Measurements from ENCODE around the gene LINGO1.
A peak's percentile ranks its signal among the peaks of the same experiment; 100 is the strongest.

Gene LINGO1

DNA sequence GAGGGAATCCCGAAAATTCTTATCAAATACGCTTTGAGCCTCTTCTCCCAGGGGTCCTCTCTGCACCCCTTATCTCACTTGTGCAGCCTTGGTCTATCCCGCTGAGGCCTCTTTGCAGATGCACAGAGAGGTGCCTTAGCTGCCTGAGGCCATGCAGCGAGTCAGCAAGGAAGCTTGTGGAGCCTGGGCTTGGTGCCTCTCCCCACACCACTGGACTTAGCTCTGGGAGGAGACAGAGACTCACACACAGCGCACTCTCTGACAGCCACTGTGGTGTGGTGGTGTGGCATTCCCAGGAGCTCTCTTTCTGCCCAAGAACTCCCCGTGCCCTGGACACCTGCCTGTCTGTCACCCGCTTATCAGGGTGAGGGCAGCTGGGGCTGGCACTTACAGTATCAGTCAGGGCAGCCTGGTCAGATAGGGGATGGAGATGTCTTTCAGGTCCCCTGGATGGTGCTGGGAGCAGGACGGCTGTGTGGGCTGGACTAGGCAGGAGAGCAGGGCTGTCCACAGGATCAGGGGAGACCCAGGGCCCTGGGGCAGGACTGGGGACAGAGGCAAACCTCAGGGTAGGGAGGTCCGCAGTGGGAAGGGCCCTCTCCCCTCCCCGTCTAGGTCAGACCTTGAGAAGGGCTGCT lies 10.2 kb upstream of the LINGO1 start:
- Histone ChIP-seq H3K4me1 (ENCODE audit: control insufficient read depth, insufficient read depth, low read length, poor library complexity, severe bottlenecking) (peaks cover 8% of the 10 kb centered on the region), H3K9me3 (ENCODE audit: control insufficient read depth, low read length) (no peaks in the 10 kb centered on the region), H3K36me3 (ENCODE audit: control insufficient read depth, insufficient read depth, low read length) (no peaks in the 10 kb centered on the region), H3K27ac (ENCODE audit: low read depth, low read length, severe bottlenecking) (no peak overlapping the region), H3K4me3 (ENCODE audit: extremely low read depth, insufficient read depth, low read length, poor library complexity, severe bottlenecking) (no peak overlapping the region)
- 74 to 83% methylated on average over 6 to 10 of the region's 10 CpGs for WGBS, 2 experiments (ENCODE audit: insufficient coverage in 2 of 2)

DNA sequence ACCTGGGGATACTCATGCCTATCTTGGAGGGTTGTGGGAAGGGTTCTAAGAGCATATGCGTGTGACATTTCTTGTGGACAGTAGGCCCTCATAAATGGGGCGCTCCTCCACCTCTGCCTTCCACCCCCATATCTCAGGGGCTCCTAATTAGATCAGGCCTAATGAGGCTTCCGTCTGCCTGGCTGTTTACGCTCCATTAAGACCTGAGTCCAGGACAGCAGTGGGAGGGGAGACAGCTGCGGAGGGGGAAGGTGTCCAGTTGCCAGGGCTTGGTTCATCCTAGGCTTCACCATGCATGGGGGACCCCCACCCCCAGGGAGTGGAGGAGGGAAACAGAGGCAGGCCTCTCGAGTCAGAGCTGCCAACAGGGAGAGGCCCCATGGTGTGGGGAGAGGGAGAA lies 9.3 kb upstream of the LINGO1 start:
- Histone ChIP-seq H3K9me3 (ENCODE audit: control insufficient read depth, low read length) (no peaks in the 10 kb centered on the region), H3K36me3 (ENCODE audit: control insufficient read depth, insufficient read depth, low read length) (no peaks in the 10 kb centered on the region), H3K4me1 (ENCODE audit: control insufficient read depth, insufficient read depth, low read length, poor library complexity, severe bottlenecking) (peaks cover 8% of the 10 kb centered on the region), H3K27ac (ENCODE audit: low read depth, low read length, severe bottlenecking) (no peak overlapping the region), H3K4me3 (ENCODE audit: extremely low read depth, insufficient read depth, low read length, poor library complexity, severe bottlenecking) (no peak overlapping the region)
- WGBS, 2 experiments (ENCODE audit: insufficient coverage in 2 of 2): 84 to 93% methylated on average over 2 to 4 of the region's 6 CpGs

DNA sequence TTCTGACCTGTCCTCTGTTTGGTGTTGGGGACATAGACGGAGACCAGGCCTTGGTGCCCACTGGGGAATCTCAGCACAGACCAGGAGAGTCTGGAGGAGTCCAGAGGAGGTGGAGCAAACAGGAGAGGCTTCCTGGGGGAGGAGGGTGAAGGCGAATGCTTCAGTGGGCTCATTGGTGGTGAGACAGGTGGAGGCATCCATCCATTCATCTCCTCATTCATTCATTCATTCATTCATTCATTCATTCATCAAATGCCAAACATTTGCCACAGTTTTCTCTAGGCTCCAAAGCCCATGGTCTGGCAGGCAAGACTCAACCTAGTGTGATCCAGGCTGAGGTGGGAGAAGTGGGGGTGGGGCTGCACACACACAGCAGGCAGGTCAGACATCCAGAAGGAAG lies 7.9 kb upstream of the LINGO1 start:
- Histone ChIP-seq H3K9me3 (ENCODE audit: control insufficient read depth, low read length) (no peaks in the 10 kb centered on the region), H3K27ac (ENCODE audit: low read depth, low read length, severe bottlenecking) (no peak overlapping the region), H3K4me1 (ENCODE audit: control insufficient read depth, insufficient read depth, low read length, poor library complexity, severe bottlenecking) (peaks cover 8% of the 10 kb centered on the region), H3K4me3 (ENCODE audit: extremely low read depth, insufficient read depth, low read length, poor library complexity, severe bottlenecking) (no peak overlapping the region), H3K36me3 (ENCODE audit: control insufficient read depth, insufficient read depth, low read length) (no peaks in the 10 kb centered on the region)
- WGBS, 2 experiments (ENCODE audit: insufficient coverage in 2 of 2): no CpG with 5 or more reads among the region's 2 CpGs

DNA sequence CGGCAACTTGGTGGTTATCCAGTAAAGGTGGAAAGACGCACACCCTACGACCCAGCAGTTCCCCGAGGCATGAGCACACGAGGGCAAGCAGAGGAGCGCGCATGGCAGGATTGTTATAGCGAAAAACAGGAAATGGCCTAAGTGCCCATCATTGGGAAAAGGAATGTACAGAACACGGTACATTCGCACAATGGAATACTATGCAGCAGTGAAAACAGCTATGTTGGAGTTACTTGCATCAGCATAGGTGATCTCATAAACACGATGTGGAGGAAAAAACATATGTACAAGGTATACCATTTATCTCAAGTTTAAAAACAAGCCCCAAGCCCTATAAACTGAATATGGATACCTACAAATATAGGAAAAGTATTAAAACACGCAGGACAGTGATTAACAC lies 6.7 kb upstream of the LINGO1 start:
- Histone ChIP-seq H3K9me3 (ENCODE audit: control insufficient read depth, low read length) (no peaks in the 10 kb centered on the region), H3K27ac (ENCODE audit: low read depth, low read length, severe bottlenecking) (no peak overlapping the region), H3K4me3 (ENCODE audit: extremely low read depth, insufficient read depth, low read length, poor library complexity, severe bottlenecking) (no peak overlapping the region), H3K4me1 (ENCODE audit: control insufficient read depth, insufficient read depth, low read length, poor library complexity, severe bottlenecking) (peaks cover 4% of the 10 kb centered on the region), H3K36me3 (ENCODE audit: control insufficient read depth, insufficient read depth, low read length) (no peaks in the 10 kb centered on the region)
- 96 to 97% methylated on average over 10 to 11 of the region's 12 CpGs for WGBS, 2 experiments (ENCODE audit: insufficient coverage in 2 of 2)

DNA sequence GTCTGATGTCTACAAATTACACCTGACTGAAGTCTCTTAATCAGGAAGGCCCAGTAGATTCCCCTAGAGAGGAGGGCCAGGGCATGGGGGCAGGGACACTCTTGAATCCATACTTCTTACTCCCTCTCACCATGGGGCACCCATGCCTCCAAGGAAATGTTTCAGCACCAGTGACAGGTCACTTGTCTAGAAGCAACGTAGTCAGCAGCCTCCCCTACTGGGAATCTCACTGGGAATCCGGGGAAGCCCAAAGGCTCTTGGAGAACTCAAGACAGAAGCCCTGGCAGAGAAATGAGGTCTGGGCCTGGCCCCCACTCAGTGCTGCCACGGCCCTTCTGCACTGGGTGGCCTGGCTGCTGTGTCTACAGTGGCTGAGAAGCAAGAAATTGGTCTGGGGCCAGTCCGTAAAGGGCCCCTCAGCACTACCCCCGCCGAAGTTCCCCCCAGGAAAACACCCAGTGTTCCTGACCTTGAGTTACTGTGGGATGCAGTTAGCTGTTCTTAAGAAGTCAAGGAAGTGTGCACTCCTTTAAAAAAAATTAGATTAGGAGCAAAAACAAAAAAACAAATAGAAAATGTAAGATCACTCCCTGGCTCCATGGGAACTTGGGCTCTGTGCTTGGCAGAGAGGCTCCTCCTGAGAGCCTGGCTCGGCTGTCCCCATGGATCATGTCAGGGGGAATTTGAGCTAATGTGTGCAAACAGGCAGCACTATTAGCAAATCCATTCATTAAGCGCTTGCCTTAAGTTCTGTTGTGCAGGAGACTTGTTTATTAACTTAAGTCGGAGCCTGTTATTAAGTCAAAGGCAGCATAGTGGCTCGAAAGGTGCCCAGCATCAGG lies 5.4 kb upstream of the LINGO1 start:
- Histone ChIP-seq H3K9me3 (ENCODE audit: control insufficient read depth, low read length) (no peaks in the 10 kb centered on the region), H3K4me3 (ENCODE audit: extremely low read depth, insufficient read depth, low read length, poor library complexity, severe bottlenecking) (no peak overlapping the region), H3K36me3 (ENCODE audit: control insufficient read depth, insufficient read depth, low read length) (no peaks in the 10 kb centered on the region), H3K27ac (ENCODE audit: low read depth, low read length, severe bottlenecking) (no peak overlapping the region), H3K4me1 (ENCODE audit: control insufficient read depth, insufficient read depth, low read length, poor library complexity, severe bottlenecking) (peaks cover 8% of the 10 kb centered on the region)
- 76 to 78% methylated on average over 9 of the region's 10 CpGs for WGBS, 2 experiments (ENCODE audit: insufficient coverage in 2 of 2)

DNA sequence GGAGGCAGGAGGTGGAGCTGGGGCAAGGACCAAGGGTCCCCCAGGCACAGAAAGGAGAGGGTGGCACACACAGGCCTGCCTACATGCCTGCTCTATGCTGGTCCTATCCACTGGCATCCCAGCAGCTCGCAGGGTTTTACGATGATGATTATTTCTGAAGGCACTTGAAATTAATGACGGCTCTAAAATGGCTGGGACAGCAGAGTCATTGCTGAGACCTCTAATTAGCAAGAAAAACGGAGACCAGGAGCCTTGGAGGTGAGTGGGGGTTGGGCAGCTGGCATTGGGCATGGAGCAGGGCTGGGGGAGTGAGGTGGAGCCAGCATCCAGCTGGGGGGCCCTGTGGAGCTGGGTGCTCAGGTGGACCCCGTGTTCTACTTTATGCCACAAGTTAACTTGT lies 3.5 kb upstream of the LINGO1 start:
- 88 to 89% methylated on average over 5 of the region's 5 CpGs for WGBS, 2 experiments (ENCODE audit: insufficient coverage in 2 of 2)
- Histone ChIP-seq H3K36me3 (ENCODE audit: control insufficient read depth, insufficient read depth, low read length) (no peaks in the 10 kb centered on the region), H3K27ac (ENCODE audit: low read depth, low read length, severe bottlenecking) (no peak overlapping the region), H3K9me3 (ENCODE audit: control insufficient read depth, low read length) (no peaks in the 10 kb centered on the region), H3K4me3 (ENCODE audit: extremely low read depth, insufficient read depth, low read length, poor library complexity, severe bottlenecking) (no peak overlapping the region), H3K4me1 (ENCODE audit: control insufficient read depth, insufficient read depth, low read length, poor library complexity, severe bottlenecking) (peaks cover 16% of the 10 kb centered on the region)

DNA sequence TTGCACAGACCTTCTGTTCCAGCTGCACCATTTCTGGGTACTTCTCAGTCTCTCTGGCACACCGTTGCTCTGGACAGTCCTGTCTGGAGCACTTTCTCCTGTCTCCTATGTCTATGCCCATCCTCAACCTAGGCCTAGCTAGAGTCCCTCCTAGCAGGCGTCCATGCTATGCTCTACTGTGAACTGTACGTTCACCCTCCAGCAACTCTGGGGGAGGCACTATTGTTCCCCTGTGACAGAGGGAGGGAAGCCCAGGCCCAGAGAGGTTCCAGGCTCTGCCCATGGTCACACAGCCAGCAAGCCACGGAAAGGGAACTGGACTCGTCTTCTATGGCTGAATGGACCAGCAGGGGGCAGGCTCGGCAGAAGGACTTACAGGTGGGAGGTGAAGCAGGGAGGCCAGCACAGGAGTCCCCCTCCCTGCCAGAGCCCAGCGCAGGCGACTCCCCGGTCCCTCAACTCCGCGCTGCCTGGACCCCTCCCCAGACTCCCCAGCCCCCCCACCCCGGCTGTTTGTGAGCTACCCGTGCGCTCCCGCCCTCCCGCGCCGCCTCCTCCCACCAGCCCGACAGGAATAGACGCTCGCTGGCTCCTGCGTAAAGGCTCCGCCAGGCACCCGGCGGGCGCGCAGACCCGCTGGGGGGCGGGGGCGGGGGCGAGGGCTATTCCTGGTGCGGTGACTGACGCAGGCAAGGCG lies 1.7 kb upstream of the LINGO1 start:
- Histone ChIP-seq H3K9me3 (ENCODE audit: control insufficient read depth, low read length) (no peaks in the 10 kb centered on the region), H3K4me1 (ENCODE audit: control insufficient read depth, insufficient read depth, low read length, poor library complexity, severe bottlenecking) (peaks cover 19% of the 10 kb centered on the region), H3K4me3 (ENCODE audit: extremely low read depth, insufficient read depth, low read length, poor library complexity, severe bottlenecking) (no peak overlapping the region), H3K27ac (ENCODE audit: low read depth, low read length, severe bottlenecking) (no peak overlapping the region), H3K36me3 (ENCODE audit: control insufficient read depth, insufficient read depth, low read length) (no peaks in the 10 kb centered on the region)
- 3 to 8% methylated on average over 5 to 23 of the region's 34 CpGs for WGBS, 2 experiments (ENCODE audit: insufficient coverage in 2 of 2)

DNA sequence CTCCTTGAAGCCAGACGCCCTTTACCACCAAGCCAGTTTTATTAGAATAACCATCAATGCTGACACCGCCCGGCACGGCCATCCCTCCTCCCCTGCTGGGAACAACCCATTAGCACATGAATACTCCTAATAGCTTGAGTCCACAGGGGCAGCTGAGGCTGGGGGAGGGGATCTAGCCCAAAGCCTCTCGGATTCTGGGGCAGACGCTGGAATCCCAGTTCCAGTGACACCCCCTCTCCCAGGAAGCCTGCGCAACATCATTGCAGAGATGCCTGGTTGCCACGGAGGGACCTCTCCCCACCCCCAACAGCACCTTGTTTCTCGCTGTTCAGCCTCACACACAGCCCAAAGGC lies 1.2 kb upstream of the LINGO1 start:
- H3K4me1 ChIP-seq (ENCODE audit: control insufficient read depth, insufficient read depth, low read length, poor library complexity, severe bottlenecking): peaks cover 19% of the 10 kb centered on the region
- WGBS, 2 experiments (ENCODE audit: insufficient coverage in 2 of 2): 4 to 13% methylated on average over 9 of the region's 9 CpGs
- H3K4me3 ChIP-seq (ENCODE audit: extremely low read depth, insufficient read depth, low read length, poor library complexity, severe bottlenecking): no peak overlapping the region
- no peaks in the 10 kb centered on the region for H3K9me3 ChIP-seq (ENCODE audit: control insufficient read depth, low read length)
- H3K27ac ChIP-seq (ENCODE audit: low read depth, low read length, severe bottlenecking): no peak overlapping the region
- no peaks in the 10 kb centered on the region for H3K36me3 ChIP-seq (ENCODE audit: control insufficient read depth, insufficient read depth, low read length)

DNA sequence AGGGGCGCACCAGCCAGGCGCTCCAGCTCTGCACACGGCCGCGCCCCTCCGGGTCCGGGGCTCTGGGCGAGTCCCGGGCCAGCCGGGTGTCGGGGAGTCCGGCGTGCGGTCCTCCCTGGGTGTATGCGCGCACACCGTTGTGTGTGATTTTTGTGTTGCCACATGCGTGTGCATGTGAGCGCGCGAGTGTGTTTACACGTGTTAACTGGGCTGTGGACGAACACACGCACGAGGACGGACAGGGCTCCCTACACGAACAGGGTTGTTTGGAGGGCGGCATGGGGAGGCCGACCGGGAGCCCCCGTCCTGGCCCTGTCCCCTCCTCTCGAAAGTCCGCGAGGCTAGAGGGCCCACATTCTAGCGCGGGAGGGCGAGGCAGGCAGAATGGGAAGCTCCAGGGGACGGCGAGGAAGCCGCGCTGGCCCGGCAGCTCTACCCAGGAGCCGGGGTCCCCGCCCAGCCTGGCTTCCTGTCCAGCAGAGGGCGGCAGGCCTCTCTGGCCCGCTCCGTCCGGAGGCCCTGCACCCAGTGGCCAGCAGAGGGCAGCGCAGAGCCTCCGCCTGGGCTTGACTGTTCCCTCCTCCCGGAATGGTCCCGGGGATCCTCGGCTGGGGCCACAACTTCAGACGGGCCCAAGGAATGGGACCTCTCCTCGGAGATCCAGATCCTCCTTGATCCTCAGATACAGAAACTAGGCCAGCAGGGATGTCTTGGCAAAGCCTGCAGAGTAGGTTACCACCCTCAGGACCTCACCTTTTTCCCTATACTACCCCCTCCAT lies 611 bp upstream of the LINGO1 start:
- H3K4me3 ChIP-seq (ENCODE audit: extremely low read depth, insufficient read depth, low read length, poor library complexity, severe bottlenecking): peak overlapping the region; percentile 41
- peaks cover 19% of the 10 kb centered on the region for H3K4me1 ChIP-seq (ENCODE audit: control insufficient read depth, insufficient read depth, low read length, poor library complexity, severe bottlenecking)
- H3K27ac ChIP-seq (ENCODE audit: low read depth, low read length, severe bottlenecking): no peak overlapping the region
- 1% methylated on average over 44 to 45 of the region's 55 CpGs for WGBS, 2 experiments (ENCODE audit: insufficient coverage in 2 of 2)
- no peaks in the 10 kb centered on the region for H3K36me3 ChIP-seq (ENCODE audit: control insufficient read depth, insufficient read depth, low read length)
- H3K9me3 ChIP-seq (ENCODE audit: control insufficient read depth, low read length): no peaks in the 10 kb centered on the region

DNA sequence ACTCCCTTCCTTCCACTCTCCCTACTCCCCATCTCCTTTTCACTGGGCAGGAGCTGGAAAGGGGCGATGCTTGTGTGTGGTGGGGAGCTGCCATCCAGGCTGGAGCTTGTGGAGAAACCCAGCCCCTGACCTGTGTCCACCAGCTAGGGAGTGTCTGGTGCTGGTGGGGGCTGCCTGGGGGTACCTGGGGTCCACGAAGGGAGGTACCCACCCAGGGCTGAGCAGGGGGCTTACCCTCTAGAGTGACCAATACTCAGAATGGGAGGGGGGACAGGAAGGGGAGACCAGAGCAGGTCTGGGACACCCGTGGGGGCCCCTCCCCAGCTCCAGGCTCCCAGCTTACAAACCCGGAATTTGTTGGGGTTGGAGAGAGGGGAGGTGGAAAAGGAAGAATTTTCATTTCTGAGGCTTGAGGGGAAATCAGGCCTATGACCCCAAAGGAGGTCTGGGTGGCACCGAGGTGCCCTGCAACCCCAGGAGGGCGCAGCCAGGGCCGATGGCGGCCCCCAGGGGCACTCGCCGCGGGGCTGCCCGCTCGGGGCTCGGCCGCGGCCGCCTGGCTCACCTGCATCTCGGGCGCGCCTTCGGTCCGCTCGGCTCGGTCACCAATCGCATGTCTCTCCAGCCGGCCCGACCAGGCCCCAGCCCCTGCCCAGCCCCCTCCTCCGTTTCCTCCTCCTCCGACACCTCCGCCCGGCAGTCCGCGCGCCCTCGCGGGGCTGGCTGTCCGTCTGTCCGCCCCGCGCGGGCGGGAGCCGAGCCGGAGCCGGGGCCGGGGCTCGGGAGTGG lies 773 bp downstream of the LINGO1 start:
- 0 to 2% methylated on average over 10 to 18 of the region's 47 CpGs for WGBS, 2 experiments (ENCODE audit: insufficient coverage in 2 of 2)
- peak overlapping the region; percentile 41 for H3K4me3 ChIP-seq (ENCODE audit: extremely low read depth, insufficient read depth, low read length, poor library complexity, severe bottlenecking)
- no peaks in the 10 kb centered on the region for H3K9me3 ChIP-seq (ENCODE audit: control insufficient read depth, low read length)
- no peaks in the 10 kb centered on the region for H3K36me3 ChIP-seq (ENCODE audit: control insufficient read depth, insufficient read depth, low read length)
- no peak overlapping the region for H3K27ac ChIP-seq (ENCODE audit: low read depth, low read length, severe bottlenecking)
- peaks cover 19% of the 10 kb centered on the region for H3K4me1 ChIP-seq (ENCODE audit: control insufficient read depth, insufficient read depth, low read length, poor library complexity, severe bottlenecking)

All from mesodermal cell (in vitro differentiated cells).